Eye (tissue), 1 donor: ENCODE data around the gene PKP3.

Source experiments
- DNase-seq: peaks from one replicate; pipeline ENCODE4 v3.0.0-alpha.2; 2015

PKP3 gene

DNA sequence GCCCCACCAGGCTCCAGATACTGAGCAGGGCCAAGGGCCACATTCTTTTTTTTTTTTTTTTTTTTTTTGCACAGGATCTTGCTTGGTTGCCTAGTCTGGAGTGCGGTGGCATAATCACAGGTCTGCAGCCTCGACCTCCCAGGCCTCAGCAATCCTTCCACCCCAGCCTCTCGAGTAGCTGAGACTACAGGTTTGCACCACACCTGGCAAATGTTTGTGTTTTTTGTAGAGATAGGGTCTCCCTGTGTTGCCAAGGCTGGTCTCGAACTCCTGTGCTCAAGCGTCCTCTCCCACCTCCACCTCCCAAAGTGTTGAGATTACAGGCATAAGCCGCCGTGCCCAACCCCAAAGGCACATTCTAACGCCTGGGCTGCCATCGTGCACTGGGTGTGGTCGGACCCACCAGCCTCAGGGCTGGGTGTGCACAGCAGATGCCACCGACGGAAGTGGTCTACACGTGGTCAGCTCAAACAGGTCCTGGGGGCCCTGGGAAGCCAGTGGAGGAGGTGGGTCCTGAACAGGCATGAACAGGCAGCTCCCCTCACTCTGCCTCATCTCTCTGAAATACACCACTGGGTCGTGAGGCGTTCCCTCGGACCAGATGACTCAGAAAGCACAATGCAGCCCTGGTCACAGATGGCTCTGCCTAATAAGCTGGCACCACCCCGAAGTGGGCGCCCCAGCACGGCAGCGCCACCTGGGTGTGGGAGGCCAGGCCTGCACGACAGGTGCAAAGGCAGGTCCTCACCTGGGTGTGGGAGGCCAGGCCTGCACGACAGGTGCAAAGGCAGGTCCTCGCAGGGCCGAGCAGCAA lies 29.9 kb upstream of the PKP3 start:
- no peak for DNase-seq

GRCh38 chr11:364991-365725 lies 28.9 kb upstream of the PKP3 start:
- no peak for DNase-seq

DNA sequence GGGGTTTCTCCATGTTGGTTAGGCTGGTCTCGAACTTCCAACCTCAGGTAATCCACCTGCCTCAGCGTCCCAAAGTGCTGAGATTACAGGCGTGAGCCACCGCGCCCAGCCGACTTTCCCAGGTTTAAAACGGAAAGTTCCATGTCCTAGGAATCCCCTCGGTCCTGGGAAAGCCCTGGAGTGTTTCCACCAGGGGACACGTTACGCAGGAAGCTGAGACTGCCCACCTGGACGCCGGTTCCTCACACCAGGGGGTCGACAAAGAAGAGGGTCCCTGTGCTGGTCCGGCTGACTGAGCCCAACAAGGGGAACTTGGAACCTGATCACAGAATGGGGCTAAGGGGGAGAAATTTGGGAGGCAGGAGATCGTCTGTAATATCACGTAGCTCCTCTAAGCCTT lies 28.2 kb upstream of the PKP3 start:
- DNase-seq = no peak

- peak; percentile 39 for DNase-seq
Measured at GRCh38 chr11:367956-368413, 26.0 kb upstream of the PKP3 start.

DNA sequence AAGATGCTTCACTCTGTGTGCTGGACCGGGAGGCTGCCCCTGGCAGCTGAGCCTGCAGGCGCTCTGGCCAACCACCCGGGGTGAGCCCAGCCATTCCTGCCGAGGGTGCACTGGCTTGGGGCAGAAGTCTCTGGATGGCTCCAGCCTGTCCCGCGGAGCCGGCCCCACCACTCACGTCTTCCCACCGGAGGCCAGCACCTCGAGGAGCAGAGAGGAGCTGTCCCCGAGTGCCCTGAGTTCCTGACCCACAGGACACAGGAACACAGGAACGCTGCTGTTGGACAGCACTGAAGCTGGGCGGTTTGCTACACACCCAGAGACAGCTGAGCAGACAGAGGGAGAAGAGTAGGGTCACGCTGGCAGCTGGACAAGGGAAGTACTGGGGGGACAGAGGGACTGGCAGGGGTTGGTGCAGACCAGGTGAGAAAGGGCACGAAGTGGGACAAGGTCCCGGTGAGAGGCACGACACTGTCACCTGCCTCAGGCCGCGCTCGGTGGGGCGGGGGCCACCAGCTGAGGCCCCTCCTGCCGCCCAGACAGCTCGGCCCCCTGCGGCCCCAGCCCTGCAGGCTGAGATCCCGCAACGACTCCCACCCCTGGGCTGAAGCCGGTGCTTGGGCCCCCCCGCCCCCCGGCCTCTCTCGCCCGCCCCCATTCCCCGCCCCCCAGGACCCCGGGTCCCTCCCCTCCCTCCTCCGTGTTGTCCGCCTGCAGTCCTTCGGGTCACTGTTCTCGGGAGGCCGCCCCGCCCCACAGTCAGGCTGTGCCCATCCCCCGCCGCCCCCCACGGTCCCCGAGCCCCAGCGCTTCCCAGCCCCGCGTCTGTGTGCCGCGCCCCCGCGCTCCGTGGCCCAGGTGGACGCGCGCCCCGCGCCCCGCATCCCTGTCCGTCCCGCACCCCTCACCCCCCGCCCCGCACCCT lies 25.3 kb upstream of the PKP3 start:
- DNase-seq = peak; percentile 70

- DNase-seq = peak; percentile 77
Measured at GRCh38 chr11:369336-370018, 24.5 kb upstream of the PKP3 start, which contains the start of gene B4GALNT4. B4GALNT4 (plus strand) TSS chr11:369499; CDS start chr11:369804, 305 bp downstream.

- DNase-seq = peak; percentile 82
Measured at GRCh38 chr11:370070-370941, 23.7 kb upstream of the PKP3 start.

- DNase-seq = no peak
Measured at GRCh38 chr11:371051-371450, 23.0 kb upstream of the PKP3 start.

GRCh38 chr11:371716-372590 lies 22.1 kb upstream of the PKP3 start:
- DNase-seq = no peak

DNA sequence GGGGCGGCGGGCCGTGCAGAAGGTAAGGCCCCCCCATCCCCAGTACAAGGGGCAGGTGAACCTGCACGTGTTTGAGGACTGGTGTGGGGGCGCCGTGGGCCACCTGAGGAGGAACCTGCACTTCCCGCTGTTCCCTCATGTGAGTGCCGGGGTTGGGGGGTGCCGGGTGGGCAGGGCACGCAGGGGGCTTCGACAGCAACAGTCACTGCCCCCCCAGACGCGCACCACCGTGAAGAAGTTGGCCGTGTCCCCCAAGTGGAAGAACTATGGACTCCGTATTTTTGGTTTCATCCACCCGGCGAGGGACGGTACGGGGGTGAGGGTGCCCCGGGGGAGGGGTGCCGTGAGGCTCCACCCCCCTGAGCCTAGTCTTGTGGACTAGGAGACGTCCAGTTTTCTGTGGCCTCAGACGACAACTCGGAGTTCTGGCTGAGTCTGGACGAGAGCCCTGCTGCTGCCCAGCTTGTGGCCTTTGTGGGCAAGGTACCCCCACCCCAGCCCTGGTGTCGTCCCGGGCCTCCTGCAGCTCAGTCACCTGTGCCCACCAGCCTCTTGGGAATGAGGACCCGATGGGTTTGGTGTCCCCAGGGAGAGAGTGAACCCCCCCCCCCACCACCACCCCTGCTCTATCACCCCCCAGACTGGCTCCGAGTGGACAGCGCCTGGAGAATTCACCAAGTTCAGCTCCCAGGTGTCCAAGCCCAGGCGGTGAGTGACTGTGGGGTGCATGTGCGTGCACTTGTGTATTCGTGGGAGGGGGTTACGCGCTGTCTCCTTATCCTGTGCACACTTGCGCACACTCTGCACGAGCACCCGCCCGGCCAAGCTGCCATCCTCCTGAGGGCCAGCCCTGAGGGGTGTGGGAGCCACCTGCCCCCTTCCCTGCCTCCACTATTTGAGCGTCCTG lies 20.9 kb upstream of the PKP3 start:
- DNase-seq = no peak

GRCh38 chr11:373716-374551 lies 20.1 kb upstream of the PKP3 start:
- no peak for DNase-seq

DNA sequence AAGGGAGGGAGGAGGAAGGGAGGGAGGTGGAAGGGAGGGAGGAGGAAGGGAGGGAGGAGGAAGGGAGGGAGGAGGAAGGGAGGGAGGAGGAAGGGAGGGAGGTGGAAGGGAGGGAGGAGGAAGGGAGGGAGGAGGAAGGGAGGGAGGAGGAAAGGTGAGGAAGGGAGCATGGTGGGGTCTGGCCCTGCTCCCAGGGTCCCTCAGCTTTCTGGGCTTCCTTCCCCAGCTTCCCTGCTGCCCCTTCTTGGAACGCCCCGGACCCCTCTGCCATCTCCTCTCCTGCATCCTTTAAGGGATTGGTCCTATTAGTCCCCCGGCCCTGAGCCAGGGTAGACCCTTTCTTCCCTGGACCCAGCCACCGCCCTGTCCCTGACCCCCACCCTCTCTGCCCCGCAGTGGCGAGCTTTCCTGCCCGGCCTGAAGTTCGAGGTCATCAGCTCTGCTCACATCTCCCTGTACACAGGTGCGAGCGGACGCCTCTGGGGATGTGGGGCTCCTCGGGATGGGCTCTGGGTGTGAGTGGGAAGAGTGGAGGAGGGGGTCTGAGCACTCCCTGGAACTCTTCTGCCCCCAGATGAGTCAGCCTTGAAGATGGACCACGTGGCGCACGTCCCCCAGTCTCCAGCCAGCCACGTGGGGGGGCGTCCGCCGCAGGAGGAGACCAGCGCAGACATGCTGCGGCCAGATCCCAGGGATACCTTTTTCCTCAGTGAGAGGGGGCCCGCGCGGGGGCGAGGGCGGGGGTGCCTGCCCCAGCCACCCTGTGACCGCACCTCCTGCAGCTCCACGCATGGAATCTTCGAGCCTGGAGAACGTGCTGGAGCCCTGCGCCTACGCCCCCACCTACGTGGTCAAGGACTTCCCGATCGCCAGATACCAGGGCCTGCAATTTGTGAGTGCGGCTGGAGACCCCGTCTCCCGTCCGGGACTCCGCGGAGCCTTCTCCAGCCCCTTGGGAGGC lies 18.7 kb upstream of the PKP3 start:
- no peak for DNase-seq

GRCh38 chr11:376531-377173 lies 17.4 kb upstream of the PKP3 start:
- no peak for DNase-seq

- DNase-seq = no peak
Measured at GRCh38 chr11:377174-377865, 16.7 kb upstream of the PKP3 start.

DNA sequence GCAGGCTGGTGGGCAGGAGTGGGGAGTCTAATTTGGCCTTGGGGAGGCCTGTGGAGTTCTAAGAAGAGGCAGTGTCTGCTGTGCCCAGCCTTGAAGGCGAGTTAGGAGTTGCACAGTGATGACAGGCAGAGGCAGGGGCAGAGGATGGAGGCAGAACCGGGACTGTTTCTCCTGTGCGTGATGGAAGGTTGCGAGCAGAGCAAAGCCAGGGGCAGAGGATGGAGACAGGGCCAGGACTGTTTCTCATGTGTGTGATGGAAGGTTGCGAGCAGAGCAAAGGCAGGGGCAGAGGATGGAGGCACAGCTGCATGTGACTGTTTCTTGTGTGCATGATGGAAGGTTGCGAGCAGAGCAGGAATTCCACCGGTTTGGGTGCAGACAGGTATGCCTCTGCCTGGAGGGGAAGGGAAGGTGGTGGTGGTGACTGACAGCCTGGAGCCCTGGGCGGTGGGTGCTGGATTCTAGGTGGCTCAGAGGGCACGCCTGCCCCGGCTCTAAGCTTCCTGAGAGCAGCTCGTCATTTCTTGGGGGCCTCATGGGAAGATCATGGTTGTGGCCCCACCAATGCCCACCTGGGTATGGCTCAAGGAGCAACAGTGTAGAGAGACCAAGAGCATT lies 16.0 kb upstream of the PKP3 start:
- no peak for DNase-seq
